Stimulated activated CD4-positive, alpha-beta T cell treated with anti-CD3 and anti-CD28 coated beads, Interleukin-12 subunit alpha, Interleukin-12 subunit beta, amount 100 ng/mL, for 24 hours (primary cell): ENCODE data around the gene ST8SIA2.
"Not testable (repeated sequence)": the region's sequence is repeated elsewhere in the genome, so short reads cannot be mapped to it uniquely, and the experiment has no call there.

ENCODE experiments used
- DNase-seq, 2 experiments: peaks; one replicate each; pipeline ENCODE4 v3.0.0-alpha.2; 2020; ENCODE audit warnings: low read depth in 2 of 2

ST8SIA2 gene

DNA sequence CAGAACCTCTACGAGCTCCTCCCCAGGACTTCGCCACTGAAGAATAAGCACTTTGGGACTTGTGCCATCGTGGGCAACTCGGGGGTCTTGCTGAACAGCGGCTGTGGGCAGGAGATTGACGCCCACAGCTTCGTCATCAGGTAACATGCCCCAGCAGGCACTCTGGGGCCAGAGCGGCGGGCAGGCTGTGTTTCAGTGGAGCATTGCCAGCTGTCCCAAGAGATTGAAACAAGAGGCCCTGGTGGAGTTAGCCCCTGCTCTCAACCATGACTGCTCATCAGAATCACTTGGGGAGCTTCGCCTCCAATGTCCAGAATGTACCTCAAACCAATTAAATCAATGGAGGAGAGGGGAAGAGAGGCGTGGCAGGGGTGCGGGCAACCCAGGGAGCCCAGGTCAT is 44.8 kb downstream of the ST8SIA2 start:
- DNase-seq: no peak

DNA sequence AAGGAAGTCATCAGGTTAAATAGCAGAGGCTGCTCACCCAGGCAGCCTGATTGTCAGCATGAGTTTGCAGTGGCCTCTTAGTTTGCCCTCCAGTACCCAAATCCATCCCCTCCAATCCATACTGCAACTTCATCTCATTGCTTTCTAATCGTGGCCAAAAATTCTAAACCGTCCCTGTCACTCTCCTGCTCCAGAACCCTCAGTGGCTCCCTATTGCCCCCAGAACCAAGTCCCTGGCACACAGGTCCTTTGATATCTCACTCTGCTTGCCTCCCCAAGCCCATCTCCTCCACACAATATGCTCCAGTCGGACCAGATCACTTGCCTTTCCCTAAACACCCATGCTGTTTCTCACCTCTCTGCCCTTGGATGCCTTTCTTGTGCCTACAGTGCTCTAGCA is 49.7 kb downstream of the ST8SIA2 start:
- DNase-seq: no peak

DNA sequence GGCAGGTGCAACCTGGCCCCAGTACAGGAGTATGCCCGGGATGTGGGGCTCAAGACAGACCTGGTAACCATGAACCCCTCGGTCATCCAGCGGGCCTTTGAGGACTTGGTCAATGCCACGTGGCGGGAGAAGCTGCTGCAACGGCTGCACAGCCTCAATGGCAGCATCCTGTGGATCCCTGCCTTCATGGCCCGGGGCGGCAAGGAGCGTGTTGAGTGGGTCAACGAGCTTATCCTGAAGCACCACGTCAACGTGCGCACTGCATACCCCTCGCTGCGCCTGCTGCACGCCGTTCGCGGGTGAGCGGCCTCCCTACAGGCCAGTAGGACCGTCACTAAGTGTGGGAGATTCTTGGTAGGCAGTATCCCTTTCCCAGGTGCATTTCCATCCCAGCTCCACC is 51.0 kb downstream of the ST8SIA2 start:
- no peak for DNase-seq

DNA sequence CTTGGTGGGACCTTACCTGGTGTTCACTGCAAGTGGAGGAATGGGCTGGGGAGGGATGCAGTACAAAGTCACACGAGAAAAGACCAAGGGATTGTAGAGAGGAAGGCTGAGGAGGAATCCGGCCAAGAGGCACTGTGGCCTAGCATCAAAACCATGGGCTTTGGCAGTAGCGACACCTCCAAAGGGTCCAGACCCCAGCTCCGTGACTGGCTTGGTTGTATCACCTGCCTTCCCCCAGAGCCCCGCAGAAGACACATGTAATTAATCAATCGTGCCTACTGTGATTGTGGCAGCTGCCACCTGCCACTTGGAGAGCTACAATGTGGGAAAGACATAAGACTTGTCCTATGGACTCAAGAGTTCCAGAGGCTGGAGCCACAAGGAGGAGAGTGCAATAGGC is 54.7 kb downstream of the ST8SIA2 start:
- DNase-seq: no peak

DNA sequence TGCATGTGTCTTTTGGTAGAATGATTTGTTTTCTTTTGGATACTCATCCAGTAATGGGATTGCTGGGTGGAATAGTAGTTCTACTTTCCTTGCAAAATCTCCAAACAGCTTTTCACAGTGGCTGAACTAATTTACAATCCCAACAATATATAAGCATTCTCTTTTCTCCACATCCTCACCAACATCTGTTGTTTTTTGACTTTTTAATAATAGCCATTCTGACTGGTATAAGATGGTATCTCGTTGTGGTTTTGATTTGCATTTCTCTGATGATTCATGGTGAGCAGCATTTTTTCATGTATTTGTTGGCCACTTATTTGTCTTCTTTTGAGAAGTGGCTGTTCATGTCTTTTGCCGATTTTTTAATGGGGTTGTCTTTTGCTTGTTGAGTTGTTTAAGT is 55.8 kb downstream of the ST8SIA2 start:
- no peak for DNase-seq

DNA sequence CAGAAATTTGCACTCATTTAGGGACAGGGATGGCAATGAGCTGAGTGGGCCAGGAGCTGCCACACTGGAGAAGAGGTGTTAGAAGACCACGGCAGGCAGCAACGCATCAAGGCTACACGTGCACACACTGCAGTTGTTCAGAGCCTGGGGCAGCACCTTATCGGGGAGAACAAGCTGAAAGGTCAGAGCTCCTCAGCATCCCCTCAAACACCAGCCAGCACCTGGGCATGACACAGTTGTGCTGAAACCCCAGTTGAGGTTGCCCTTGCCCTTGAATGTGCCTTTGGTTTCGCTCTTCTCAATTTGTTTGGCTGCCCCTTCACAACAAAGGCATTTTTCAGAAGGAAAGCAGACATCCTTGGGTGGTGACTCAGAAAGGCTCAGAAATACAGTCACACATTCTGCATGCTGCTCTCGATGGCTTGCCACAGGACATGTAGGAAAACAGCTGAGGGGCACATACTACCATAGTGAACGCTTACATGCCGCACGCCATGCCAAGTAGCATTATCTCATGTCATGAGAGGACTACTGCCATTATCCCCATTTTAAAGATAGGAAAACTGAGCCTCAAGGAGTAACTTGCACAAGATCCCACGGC is 57.6 kb downstream of the ST8SIA2 start:
- no peak for DNase-seq

DNA sequence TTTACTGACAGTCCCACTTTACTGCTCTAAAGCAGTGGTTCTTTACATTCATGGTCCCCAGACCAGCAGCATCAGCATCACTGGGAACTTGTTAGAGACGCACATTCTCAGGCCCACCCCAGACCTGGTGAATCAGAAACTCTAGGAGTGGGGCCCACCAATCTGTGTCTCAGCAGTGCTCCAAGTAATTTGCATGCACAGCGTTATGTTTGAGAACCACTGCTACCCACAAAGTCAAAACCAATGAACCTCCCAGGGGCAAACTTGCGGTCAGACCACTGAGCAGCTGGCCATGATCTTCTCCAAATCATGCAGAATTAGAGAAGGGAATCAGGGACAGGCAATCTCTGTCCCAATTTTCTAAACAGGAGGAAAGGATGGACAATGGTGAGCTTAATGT is 58.5 kb downstream of the ST8SIA2 start:
- no peak for DNase-seq

DNA sequence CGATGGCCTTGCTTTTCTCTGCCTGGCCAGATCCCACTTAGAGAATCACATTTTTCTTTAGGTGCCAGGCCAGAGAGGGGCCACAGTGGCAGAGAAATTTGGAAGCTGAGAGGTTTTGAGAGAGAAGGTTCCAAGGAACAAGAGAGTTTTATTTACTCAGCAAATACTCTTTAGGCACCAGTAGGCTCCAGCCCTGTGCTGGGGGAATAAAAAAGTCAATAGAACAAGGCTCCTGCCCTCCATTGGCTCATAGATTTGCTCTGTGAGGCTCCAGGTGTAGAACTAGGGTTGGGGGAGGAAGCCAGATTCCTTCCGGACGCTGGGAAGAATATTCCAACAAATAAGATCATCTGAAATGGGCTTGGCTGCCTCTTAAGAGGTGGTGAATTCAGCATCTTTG is 59.9 kb downstream of the ST8SIA2 start:
- DNase-seq: no peak

DNA sequence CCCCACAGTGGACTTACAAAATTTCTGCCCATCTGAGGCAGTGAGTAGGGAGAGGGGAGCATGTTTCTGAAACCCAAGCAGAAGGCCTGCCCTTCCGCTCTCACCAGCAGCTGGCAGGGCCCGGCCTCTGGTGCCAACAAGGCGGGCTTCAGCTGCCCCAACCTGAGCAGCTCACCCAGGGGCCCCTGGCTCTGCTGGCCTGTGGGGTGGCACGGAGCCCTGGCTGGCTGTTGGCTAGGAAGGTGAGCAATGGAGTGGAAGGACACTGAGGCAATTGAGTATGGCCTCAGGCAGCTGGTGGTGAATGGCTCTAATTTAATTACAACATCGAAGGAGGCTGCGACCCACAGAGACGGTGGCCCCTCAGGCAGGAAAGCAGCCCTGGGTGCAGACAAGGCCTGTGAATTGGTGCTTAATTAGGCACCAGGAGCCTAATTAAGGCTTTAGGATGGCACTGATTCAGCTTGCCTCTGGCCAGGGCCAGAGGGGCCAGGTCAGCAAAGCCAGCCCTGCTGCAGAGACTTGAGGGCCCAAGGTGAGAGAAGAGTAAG is 60.9 kb downstream of the ST8SIA2 start:
- DNase-seq: no peak

DNA sequence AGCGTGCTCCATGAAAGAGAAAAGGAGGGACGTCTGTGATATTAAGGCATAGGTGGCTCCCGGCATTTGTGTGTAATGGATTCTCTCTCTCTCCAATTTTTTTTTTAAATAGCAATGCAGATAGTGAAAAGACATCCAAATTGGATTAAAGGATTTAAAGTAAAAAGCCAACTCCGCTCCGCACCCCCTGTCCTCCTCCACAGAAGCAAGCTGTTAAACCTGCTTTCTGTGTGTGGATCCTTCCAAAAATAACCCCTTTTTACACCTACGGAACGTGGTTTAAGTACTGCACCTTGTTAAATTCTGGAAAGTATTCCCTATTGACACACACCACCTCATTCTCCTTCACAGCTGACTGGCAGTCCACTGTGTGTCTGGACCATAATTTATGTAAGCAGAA is 61.6 kb downstream of the ST8SIA2 start:
- DNase-seq: no peak

DNA sequence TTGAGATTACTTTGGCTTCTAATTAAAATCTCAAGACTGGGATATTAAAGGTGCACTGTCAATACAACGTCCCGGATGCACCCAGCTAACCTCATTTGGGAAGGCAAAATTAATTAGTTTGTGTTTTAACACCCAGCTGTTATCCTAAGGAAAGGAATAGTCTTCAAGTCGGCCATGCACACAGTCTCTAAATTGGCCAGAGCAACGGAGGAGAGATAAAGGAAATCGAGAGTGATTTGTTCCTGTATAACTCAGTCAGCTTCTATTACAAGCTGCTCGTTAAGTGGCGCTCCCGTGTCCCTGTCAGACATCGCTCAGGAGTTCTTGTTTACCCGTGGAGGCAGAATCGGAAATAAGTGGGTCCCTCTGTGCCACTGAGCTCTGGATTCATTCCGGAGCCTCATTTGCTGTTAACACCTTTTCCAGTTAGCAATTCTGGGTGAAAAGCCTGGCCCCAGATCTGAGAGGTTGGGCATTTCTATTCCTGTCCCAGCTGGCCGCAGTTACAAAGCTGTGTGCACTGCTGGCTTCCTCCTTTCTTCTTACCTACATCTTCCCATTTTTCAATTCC is 63.9 kb downstream of the ST8SIA2 start:
- no peak for DNase-seq

DNA sequence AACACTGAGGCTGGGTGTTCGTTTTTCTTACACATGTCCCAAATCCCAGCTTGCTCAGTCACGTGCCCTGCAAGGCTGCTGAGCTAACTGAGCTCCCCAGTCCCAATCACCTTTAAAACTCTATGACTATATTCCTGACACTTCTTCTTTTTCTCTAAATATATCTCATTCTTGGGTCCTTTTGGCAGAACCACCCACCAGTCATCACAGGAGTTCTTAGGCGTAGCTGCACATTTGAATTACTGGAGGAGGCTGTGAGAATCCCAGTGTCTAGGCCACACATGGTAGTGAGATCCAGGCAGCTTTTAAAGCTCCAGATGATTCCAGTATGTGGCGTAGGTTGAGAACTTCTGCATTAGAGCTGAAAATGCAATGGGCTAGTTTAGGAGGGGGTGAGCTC is 66.3 kb downstream of the ST8SIA2 start:
- no peak for DNase-seq

DNA sequence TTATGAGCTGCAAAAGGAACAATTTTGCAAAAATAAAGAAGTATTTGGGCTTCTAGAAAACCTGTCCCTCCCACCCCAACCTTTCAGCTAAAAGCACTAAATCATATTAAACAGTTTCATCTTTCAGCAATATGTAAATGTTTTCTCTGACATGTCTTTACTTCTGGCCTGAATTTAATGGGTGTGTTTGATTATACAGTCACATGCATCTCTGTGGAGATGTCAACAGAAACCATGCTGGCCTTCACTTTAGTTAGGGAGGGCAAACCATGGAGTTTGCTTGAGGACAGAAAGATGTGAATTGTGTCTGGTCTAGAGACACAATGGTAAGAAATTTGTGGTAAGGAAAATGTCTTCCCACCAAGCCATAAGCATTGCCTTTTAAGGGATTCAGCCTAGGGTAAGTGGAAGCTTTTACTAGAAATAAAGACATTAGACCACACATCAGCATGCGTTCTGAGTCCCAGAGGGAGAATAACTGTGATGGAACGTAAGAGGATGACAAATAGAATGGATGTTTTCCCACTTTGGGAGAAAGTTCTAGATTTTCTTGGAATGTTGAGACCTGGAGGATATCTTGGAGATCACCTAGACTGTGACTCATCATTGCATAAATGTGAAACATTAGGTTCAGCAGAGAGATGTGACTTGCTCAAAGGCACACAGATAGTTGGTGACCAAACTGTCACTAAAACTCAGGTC is 68.9 kb downstream of the ST8SIA2 start:
- no peak for DNase-seq

DNA sequence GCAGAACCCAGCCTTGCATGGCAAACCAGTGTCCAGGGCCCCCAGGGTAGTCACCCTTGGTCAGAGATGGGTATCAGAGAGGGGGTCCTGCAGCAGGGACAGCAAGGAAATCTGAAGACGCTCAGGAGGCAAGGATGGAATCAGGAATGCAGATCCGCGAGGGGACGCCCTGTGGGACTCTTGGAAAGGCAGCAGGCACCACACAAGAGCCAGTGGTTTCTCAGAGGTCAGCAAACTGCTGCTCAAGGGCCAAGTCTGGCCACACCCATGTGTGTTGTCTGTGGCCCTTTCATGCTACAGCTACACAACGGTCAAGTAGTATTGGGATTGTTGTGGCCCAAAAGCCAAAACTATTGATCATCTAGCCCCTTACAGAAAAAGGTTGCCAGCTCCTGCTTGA is 69.7 kb downstream of the ST8SIA2 start:
- no peak for DNase-seq

DNA sequence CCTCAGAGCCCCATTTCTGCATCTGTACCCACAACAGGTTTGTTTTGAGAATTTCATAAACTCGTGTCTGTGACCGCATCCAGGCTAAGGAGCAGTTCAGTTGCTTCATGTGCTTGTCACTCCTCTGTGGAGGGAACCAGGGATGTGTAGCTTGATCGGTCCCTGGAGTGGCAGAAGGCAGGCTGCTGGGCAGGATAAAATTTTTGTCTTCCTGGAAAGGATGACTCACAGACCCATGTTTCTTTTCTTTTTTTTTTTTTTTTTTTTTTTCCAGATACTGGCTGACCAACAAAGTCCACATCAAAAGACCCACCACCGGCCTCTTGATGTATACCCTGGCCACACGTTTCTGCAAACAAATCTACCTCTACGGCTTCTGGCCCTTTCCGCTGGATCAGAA is 70.1 kb downstream of the ST8SIA2 start:
- no peak for DNase-seq

DNA sequence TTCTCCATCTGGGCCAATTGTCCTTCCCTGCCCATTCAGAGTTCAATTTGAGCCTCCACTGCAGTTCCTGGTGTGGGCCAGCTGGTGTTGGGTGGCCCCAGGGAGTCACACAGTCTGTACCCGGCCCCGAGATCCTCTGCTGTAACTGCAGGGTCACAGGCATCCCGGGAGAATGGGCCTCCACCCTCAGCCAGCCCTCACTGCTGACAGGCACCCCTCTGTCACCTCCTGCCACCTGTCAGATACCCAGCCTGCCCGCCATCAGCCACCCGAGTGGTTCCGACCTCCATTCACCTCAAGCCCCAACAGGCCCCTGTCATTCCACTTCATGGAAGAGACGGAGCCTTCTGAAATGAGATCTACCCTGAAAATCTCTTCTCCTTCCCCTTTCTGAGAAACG is 73.2 kb downstream of the ST8SIA2 start:
- no peak for DNase-seq

DNA sequence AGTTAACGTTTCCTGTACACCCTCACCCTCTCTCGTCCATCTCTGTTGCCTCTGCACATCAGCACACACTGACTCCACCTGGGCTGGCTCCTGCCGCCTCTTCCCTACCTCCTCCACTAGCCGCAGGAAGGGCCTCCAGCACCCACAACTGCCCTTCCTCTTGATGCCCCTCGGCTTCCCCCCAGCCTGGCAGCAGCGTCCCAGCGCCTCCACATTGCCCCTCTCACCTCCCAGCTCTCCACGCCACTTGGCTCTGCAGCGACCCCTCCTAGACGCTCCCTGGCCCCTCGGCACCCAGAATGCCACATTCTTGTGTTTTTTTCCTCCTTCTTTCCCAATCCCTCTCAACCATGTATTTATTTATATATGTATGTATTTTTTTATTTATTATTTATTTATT is 73.6 kb downstream of the ST8SIA2 start:
- no peak for DNase-seq

DNA sequence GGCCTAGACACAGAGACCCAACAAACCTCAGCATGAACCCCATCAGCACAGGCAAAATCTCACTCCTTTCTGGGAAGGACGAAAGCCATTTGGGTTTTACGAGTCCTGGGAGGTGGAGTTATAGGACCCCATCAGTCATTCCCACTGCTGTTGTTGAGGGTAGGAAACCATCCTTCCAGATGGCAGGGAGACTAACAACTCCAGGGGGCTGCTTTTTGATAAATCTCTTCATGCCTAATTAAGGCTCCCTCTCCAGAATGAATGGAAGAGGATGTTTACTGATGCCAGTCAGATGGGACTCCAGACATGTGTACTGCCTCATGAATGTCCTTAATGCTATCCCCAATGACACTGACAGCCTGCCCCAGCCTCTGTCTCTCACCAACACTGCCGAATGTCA is 75.3 kb downstream of the ST8SIA2 start:
- no peak for DNase-seq

DNA sequence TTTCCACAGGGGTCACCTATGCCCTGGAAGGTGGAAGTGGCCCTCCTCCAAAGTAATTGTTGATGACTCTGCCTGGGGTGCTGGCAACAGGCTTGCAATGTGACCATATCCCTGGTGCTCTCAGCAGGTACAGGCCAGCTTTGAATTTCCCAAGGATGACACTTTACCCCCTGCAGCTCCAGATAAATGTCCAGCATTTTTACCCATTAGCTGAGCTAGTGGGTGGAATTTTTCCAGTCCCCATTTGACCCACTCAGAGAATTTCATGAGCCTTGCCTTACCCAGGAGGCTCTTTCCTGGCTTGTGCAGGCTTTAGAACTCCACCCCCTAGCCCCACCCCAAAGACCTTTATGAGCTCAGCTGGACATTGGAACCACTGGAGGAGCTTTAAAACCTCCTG is 77.6 kb downstream of the ST8SIA2 start:
- no peak for DNase-seq

DNA sequence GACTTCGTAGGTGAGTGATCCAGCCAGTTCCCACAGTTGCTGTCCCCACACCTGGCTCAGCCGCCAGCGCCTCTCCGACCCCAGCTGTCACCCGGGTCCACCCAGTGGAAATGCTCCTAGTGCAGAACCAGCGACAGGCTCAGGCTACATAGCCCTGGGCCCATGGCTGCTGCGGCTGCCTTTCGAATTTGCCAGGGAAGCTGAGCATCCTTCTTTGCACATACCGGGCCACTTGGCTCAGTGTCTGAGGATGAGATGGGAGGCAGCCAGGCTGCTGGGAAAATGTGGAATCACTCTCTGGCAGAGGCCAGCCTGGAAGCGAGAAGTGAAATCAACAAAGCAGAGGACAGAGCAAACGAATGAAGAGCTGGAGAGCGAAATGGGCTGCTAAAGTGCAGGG is 80.1 kb downstream of the ST8SIA2 start:
- DNase-seq: no peak

DNA sequence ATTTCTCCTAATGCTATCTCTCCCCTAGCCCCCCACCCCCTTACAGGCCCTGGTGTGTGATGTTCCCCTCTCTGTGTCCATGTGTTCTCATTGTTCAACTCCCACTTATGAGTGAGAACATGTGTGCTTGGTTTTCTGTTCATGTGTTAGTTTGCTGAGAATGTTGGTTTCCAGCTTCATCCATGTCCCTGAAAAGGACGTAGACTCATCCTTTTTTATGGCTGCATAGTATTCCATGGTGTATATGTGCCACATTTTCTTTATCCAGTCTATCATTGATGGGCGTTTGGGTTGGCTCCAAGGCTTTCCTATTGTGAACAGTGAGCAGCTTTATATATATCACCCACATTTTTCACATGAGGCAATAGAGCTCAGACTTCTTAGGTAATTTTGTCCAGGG is 86.0 kb downstream of the ST8SIA2 start:
- DNase-seq: not testable (repeated sequence)

DNA sequence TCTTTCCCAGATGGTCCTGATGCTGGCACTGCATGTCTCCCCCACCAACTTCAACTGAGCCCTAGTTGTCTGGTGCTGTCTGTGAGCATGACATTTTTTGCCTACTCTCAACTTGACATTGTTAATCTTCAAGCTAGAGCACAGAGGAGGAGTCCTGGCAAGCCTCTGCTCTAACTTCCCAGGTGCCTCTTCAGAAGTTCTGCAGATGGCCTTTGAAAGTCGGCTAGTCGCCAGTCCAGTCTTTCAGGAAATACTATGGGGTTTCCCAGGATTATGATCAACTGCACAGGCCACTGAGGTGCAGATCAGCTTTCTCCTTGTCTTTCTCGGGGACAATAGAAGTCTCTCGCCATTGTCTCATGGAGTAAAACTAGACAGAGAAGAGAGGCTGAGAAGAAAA is 86.7 kb downstream of the ST8SIA2 start:
- no peak for DNase-seq

DNA sequence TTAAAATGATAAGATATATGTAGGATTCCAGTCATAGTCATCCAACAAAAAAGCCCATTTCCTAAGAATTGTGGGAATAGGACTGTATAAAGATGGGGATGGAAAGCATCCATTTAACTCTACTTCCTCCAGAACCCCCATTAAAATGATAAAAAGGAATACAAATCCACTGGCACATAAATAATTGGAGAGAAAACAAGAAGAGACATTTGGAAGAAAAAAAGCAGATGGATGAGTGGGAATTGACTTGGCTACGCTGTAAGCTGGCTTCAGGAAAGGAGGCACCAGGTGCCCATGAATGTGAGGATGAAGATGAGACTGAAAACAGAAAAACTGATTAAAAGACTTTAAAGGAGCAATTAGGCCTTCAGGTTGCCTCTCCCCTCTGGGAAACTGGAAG is 91.8 kb downstream of the ST8SIA2 start:
- no peak for DNase-seq
